HG03432 (cell line): Measurements from ENCODE around the gene OTUB1.

Experiments used
- ATAC-seq: cut with Tn5 transposase; IDR thresholded peaks from one replicate; pipeline ENCODE4 v1.9.1; 2021; ENCODE audit warnings: mild to moderate bottlenecking, moderate library complexity; ENCODE audit not compliant: unreplicated experiment

OTUB1 gene

GRCh38 chr11:64022125-64022784 is 36.0 kb downstream of the OTUB1 start:
- no peak for ATAC-seq

GRCh38 chr11:64023712-64024710 is 37.8 kb downstream of the OTUB1 start:
- ATAC-seq = no peak

- no peak for ATAC-seq
Observed at GRCh38 chr11:64025205-64025604, 39.0 kb downstream of the OTUB1 start.

DNA sequence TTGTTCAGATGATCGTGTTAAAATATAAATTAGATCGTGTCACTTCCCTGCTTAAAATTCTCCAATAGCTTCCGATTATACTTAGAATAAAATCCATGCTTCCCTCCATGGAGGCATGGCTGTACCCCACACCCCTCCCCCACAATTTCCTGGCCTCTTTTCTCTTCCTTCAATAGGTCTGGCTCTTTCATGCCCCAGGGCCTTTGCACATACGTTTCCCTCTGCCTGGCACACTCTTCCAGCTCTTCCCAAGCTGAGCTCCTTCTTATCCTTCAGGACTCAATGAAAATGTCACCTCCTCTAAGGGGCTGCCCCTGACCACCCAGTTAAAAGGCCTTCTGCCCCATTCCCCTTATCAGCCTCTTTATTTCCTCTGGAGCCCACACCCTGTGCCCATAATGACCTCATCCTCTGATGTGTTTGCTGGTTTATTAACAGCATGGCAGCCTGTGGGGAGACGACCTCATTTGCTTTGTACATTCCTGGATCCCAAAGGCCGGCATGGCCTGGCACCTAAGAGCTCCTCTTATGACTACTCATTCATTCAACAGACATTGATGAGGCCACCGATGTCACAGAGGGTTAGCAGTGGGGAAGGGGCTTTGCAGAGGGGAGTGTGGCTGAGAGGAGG is 40.5 kb downstream of the OTUB1 start:
- no peak for ATAC-seq

- ATAC-seq = no peak
Observed at GRCh38 chr11:64027651-64028397, 41.6 kb downstream of the OTUB1 start.

DNA sequence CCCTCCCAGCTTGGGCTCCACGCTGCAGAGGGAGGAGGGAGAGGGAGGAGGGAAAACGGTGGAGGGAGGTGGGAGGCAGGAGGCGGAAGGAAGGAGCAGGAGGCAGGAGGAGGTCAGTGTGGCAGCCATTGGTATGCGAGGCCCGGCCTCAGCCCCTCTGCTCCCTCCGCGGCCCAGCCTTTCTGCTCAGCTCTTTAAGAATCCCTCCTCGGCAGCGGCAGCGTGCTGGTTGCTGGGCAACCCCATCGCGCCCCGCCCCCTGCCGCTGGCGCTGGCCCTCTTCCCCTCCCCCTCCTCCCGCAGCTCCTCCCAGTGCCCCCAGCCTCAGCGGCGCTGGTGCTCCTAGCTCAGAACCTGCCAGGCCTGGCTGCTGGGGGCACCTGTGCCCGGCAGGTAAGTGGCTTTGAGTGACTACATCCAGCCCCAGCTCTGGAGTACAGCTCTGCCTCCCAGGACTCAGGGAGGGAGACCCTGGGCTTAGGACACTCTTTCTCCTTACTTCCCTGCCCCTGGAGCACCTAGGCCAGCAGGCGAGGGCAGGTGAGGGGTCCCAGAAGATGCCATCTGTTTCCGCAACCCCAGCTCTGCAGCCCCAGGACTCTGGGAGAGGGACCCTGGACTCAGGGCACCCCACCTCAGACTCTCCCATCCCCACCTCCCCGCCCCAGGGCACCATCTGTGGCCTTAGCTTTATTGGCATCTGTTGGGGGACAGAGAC is 42.3 kb downstream of the OTUB1 start:
- ATAC-seq = no peak

DNA sequence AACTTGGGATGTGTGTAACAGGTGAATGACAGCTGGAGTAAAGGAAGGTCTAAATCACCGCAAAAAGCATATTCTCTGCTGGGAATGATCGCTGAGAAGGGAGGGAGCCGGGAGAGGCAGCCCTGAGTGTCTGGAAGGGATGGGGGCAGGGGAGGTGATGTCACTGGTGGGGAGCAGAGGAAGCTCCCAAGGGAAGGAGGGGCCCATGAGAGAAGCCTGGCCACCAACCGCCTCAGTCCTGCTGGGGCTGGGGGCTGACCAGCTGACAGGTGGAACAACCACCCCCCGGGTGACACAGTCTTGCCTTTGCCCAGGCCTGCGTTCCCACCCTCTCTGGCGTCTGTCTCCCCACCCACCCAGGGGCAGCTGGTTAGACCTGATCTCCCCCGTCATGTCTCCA is 43.5 kb downstream of the OTUB1 start:
- no peak for ATAC-seq

- no peak for ATAC-seq
Observed at GRCh38 chr11:64031001-64031400, 44.8 kb downstream of the OTUB1 start.

GRCh38 chr11:64032050-64032449 is 45.8 kb downstream of the OTUB1 start:
- ATAC-seq = no peak

DNA sequence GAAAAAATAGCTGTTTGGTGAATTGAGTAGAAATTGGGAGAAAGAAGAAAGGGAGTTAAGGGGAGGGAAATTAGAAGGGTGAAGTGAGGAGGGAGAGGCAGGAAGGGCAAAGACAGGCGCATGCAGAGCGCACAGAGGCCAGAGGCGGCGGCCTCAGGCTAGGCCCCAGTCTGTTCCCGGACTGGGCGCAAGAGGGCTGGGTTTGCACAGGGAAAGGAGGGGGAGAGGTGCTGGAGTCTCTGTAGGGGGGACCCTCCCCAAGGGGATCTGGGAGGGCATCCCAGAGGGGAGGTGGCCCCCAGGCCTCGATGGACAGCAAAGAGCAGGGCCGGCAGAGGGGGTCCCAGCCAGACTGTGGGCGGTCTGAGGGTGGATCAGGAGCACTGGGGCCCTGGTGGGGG is 48.2 kb downstream of the OTUB1 start:
- ATAC-seq = no peak

- no peak for ATAC-seq
Observed at GRCh38 chr11:64035081-64035524, 48.9 kb downstream of the OTUB1 start.

DNA sequence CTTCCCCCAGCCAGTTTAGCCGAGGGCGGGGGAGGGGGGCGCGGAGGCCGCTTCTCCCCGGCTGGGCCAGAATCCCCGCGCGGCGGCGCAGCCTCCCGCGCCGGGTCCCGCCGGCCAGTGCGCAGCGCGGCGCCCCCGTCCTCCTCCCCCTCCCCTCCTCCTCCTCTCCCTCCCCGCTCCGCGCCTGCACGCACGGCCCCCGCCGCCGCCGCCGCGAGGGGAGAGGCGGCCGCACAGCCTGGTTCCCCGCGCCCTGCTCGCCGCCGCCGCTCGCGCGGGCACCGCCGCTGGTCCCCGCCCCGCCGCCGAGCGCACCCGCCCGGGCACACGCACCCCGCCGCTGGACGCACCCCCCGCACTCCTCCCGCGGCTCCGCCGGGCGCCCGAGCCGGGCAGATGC is 49.3 kb downstream of the OTUB1 start, which contains the start of gene FLRT1:
Gene FLRT1 (plus strand): TSS at position 356 of the 400 bp plus-strand sequence. CDS start 80,337 bp downstream, outside the sequence.
- ATAC-seq = no peak

DNA sequence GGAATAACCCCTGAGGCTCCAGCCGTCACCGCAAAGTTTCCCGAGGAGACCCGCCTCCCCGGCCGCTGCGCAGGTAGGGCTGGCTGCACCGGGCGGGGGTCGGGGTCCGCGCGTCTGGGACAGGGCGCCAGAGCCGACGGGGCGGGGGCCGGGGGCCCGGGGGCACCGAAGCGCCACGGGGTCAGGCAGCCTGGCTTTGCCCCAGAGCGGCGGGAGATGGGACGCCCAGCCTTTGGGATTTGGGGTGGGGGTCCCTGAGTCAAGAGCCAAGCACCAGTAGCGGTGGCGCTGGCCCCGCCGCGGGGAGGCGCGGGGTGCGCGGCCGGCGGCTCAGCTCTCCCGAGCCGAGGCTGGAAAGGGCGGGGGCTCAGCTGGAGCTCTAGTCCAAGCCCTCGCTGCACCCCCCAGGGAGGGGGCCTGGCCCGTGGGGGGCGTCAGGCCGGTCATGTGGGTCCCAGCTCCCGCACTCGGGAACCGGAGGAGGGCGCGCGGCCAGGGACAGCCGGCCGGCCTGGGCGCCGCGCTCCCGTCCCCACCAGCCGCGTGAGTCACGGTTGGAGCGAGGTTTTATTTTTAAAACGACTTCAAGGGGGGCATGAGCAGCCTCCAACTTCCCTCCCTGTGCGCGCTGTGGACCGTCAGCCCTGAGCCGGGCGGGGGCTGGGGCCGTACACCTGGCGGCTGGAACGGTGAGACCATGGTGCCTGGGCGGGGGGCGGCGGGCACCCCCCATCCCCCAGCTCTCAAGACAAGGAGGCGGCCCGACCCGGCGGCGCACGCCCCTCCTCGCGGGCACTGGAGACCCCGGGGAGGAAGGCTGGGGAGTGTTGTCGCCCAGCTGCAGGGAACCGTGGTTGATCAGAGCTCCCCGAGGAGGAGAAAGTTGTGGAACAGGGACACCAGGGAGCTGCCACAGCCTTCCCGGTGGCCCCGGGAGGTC is 50.1 kb downstream of the OTUB1 start:
- ATAC-seq = no peak

DNA sequence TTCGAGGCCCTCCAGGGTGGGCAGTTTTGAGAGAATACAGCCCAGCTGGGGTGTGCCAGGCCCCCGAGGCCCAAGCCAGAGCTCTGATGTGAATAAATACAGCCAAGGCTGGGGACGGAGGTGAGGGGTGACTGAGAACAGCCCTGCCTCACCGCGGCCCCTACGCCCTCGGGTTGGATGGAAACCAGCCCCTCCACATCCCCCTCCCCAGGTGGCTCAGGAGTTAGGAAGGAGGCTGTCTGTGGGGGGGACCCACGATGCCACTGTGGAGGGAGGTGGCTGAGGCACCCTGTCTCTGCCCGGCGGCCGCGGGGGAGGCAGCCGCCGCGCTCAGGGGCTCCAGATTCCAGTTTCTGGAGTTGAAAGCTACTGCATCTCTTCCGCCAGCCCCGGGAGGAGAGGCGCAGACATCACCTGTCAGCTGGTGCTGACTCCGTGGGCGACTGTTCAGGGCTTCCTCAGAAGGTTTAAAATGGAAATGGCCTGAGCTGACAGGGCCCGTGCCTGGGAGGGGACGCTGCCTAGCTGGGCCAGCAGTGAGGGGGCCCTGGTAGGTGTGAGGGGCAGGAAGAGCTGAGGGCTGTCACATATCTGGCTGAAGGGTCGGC is 50.9 kb downstream of the OTUB1 start:
- no peak for ATAC-seq

GRCh38 chr11:64038500-64038899 is 52.3 kb downstream of the OTUB1 start:
- ATAC-seq = no peak

- ATAC-seq = no peak
Observed at GRCh38 chr11:64039012-64039665, 52.9 kb downstream of the OTUB1 start.

DNA sequence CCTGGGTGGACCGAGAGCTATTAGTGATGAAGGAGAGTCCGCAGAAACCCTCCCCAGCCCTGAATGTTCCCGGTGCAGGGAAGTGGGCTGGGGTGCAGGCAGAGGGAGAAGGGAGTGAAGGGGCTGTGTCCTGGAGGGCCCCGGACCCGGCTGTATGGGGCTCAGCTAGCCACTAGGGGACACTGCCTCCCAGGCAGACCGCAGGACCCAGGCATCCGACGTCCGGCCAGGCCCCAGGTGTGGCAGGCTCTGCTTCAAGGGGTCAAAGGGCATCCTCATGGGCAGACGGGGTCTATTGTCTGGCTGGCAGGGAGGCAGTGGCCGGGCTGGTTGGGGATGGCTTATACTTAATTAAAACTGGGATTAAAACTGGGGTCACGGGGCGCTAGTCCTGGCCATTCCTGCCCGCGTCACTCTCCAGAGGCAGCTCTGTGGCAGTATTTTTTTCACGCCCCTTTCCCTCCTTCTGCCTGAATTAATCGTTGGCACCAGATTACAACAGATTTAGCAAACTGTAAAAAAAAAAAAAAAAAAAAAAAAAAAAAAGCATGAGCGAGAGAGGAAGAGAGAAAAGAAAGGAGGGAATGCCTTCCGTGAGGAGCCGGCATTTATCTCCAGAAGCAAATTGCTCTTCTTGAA is 54.6 kb downstream of the OTUB1 start:
- ATAC-seq = no peak

GRCh38 chr11:64041846-64042245 is 55.6 kb downstream of the OTUB1 start:
- ATAC-seq = no peak
